HepG2 (cell line): ENCODE data around the gene SAAL1. TPM values are rescaled to one million over a fixed set of nuclear protein-coding genes. Genes with fewer than 3 reads are reported as not detected.
A peak's percentile ranks its signal among the peaks of the same experiment; 100 is the strongest.

Experiments
- SALL2 ChIP-seq: sonication (generic); formaldehyde crosslinking; IDR thresholded peaks from 2 replicates; pipeline ENCODE4 v1.8.1; 2023; ENCODE audit warnings: mild to moderate bottlenecking, missing genetic modification reagents, inconsistent platforms
- ZNF772 ChIP-seq: sonication (generic); formaldehyde crosslinking; IDR thresholded peaks from 2 replicates; pipeline ENCODE4 v1.5.0; 2020; ENCODE audit warnings: mild to moderate bottlenecking, missing genetic modification reagents
- ZNF878 ChIP-seq: sonication (generic); formaldehyde crosslinking; IDR thresholded peaks from 2 replicates; pipeline ENCODE4 v1.8.1; 2023; ENCODE audit warnings: mild to moderate bottlenecking, missing genetic modification reagents, moderate library complexity
- polyA plus RNA-seq, 8 experiments: library from polyadenylated mRNA; depleted of rRNA in 3 of 8; stranded (reverse) in 7 of 8; unstranded in 1 of 8; fragments of >200 nt; fragmentation: Illumina TruSeq in 4 of 8; extraction: Trizol in 4 of 8; gene quantifications; 2 replicates each; pipeline versions ENCODE4 v1.2.1 to v1.2.3, GENCODE V29; 2011 to 2016; ENCODE audit warnings: low read depth in 4 of 8, missing spikeins in 1 of 8, mixed read lengths in 1 of 8; ENCODE audit not compliant: insufficient read depth in 1 of 8
- total RNA-seq, 5 experiments: library from RNA; depleted of rRNA; stranded (reverse); fragments of >200 nt; fragmentation: Illumina TruSeq; extraction: Trizol; gene quantifications; 2 replicates each; pipeline ENCODE4 v1.2.3, GENCODE V29; 2016; ENCODE audit warnings: low read depth in 1 of 5
- TF ChIP-seq, protein P1 (sequence below): sonication (generic); formaldehyde crosslinking; IDR thresholded peaks from 2 replicates; pipeline ENCODE4 v1.9.0; 2021; ENCODE audit warnings: missing genetic modification reagents, mild to moderate bottlenecking, borderline replicate concordance
- TF ChIP-seq, protein P2 (sequence below): sonication (generic); formaldehyde crosslinking; IDR thresholded peaks from 2 replicates; pipeline ENCODE4 v1.4.0; 2020; ENCODE audit warnings: missing genetic modification reagents
- TF ChIP-seq, protein P3 (sequence below): IDR thresholded peaks from 2 replicates; pipeline ENCODE4 v1.4.0; 2020; ENCODE audit warnings: mild to moderate bottlenecking, missing genetic modification reagents
- TF ChIP-seq, protein P4 (sequence below), 2 experiments: fragments of 450-650 bp in 1 of 2; sonication (generic) in 1 of 2; formaldehyde crosslinking in 1 of 2; IDR thresholded peaks; 2 replicates each; pipeline versions ENCODE4 v1.6.1 to v1.8.0; 2016 to 2022; ENCODE audit warnings: antibody characterized with exemption in 1 of 2, mild to moderate bottlenecking in 1 of 2, missing genetic modification reagents in 1 of 2

Gene SAAL1
- total and polyA plus RNA-seq, 2 of the 13 experiments (the other 11 are each of a cell fraction or from before 2014, with no cell fraction given): 16.5 to 46.0 TPM

DNA sequence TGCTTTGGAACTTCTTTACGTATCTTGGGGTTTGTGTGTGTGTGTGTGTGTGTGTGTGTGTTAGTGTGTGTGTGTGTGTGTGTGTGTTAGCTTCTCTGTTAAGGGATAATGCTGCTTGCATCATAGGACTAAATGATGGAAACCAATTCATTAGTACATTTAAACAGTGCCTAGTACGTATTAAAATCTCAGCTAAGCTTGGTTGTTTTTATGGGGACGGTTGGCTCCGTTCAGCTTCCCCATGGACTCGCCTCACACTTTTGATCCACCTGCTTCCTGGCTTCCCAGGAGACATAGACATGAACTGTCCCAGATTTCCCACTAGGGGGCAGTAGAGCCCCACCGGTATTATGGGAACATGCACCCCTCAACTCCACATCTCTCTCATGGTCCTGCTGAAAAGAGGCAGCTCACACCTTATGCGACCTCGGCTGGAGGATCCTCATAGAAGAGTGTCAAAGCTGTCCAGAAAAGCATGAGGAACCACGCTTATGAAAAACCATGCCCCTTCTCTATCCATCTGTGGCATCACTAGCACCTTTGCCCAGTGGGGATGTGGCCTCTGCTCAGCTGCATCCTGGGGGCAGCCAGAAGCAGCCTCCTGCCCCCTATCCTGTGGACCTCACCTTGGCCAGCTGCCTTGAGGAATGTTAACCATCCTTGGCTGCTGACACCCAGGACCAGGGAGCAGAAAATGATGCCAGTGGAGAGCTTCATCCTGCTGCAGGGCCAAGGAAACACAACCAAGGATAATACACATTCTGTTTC, 9.7 kb upstream of the SAAL1 start (continued):
- TF ChIP-seq, protein P1, sequence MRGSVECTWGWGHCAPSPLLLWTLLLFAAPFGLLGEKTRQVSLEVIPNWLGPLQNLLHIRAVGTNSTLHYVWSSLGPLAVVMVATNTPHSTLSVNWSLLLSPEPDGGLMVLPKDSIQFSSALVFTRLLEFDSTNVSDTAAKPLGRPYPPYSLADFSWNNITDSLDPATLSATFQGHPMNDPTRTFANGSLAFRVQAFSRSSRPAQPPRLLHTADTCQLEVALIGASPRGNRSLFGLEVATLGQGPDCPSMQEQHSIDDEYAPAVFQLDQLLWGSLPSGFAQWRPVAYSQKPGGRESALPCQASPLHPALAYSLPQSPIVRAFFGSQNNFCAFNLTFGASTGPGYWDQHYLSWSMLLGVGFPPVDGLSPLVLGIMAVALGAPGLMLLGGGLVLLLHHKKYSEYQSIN (CRISPR knock-in tag): no peak
- no peak for TF ChIP-seq ZNF772
- TF ChIP-seq ZNF878 (CRISPR knock-in tag): no peak
- TF ChIP-seq, protein P2, sequence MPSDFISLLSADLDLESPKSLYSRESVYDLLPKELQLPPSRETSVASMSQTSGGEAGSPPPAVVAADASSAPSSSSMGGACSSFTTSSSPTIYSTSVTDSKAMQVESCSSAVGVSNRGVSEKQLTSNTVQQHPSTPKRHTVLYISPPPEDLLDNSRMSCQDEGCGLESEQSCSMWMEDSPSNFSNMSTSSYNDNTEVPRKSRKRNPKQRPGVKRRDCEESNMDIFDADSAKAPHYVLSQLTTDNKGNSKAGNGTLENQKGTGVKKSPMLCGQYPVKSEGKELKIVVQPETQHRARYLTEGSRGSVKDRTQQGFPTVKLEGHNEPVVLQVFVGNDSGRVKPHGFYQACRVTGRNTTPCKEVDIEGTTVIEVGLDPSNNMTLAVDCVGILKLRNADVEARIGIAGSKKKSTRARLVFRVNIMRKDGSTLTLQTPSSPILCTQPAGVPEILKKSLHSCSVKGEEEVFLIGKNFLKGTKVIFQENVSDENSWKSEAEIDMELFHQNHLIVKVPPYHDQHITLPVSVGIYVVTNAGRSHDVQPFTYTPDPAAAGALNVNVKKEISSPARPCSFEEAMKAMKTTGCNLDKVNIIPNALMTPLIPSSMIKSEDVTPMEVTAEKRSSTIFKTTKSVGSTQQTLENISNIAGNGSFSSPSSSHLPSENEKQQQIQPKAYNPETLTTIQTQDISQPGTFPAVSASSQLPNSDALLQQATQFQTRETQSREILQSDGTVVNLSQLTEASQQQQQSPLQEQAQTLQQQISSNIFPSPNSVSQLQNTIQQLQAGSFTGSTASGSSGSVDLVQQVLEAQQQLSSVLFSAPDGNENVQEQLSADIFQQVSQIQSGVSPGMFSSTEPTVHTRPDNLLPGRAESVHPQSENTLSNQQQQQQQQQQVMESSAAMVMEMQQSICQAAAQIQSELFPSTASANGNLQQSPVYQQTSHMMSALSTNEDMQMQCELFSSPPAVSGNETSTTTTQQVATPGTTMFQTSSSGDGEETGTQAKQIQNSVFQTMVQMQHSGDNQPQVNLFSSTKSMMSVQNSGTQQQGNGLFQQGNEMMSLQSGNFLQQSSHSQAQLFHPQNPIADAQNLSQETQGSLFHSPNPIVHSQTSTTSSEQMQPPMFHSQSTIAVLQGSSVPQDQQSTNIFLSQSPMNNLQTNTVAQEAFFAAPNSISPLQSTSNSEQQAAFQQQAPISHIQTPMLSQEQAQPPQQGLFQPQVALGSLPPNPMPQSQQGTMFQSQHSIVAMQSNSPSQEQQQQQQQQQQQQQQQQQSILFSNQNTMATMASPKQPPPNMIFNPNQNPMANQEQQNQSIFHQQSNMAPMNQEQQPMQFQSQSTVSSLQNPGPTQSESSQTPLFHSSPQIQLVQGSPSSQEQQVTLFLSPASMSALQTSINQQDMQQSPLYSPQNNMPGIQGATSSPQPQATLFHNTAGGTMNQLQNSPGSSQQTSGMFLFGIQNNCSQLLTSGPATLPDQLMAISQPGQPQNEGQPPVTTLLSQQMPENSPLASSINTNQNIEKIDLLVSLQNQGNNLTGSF (CRISPR knock-in tag): no peak
- TF ChIP-seq, protein P3, sequence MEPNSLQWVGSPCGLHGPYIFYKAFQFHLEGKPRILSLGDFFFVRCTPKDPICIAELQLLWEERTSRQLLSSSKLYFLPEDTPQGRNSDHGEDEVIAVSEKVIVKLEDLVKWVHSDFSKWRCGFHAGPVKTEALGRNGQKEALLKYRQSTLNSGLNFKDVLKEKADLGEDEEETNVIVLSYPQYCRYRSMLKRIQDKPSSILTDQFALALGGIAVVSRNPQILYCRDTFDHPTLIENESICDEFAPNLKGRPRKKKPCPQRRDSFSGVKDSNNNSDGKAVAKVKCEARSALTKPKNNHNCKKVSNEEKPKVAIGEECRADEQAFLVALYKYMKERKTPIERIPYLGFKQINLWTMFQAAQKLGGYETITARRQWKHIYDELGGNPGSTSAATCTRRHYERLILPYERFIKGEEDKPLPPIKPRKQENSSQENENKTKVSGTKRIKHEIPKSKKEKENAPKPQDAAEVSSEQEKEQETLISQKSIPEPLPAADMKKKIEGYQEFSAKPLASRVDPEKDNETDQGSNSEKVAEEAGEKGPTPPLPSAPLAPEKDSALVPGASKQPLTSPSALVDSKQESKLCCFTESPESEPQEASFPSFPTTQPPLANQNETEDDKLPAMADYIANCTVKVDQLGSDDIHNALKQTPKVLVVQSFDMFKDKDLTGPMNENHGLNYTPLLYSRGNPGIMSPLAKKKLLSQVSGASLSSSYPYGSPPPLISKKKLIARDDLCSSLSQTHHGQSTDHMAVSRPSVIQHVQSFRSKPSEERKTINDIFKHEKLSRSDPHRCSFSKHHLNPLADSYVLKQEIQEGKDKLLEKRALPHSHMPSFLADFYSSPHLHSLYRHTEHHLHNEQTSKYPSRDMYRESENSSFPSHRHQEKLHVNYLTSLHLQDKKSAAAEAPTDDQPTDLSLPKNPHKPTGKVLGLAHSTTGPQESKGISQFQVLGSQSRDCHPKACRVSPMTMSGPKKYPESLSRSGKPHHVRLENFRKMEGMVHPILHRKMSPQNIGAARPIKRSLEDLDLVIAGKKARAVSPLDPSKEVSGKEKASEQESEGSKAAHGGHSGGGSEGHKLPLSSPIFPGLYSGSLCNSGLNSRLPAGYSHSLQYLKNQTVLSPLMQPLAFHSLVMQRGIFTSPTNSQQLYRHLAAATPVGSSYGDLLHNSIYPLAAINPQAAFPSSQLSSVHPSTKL (CRISPR knock-in tag): 0 out of 2 replicates have a peak, but pooled peaks have one; percentile 14
- 0 out of 2 replicates have a peak, but pooled peaks have one; percentile 32 for TF ChIP-seq SALL2 (CRISPR knock-in tag)
- TF ChIP-seq, protein P4, sequence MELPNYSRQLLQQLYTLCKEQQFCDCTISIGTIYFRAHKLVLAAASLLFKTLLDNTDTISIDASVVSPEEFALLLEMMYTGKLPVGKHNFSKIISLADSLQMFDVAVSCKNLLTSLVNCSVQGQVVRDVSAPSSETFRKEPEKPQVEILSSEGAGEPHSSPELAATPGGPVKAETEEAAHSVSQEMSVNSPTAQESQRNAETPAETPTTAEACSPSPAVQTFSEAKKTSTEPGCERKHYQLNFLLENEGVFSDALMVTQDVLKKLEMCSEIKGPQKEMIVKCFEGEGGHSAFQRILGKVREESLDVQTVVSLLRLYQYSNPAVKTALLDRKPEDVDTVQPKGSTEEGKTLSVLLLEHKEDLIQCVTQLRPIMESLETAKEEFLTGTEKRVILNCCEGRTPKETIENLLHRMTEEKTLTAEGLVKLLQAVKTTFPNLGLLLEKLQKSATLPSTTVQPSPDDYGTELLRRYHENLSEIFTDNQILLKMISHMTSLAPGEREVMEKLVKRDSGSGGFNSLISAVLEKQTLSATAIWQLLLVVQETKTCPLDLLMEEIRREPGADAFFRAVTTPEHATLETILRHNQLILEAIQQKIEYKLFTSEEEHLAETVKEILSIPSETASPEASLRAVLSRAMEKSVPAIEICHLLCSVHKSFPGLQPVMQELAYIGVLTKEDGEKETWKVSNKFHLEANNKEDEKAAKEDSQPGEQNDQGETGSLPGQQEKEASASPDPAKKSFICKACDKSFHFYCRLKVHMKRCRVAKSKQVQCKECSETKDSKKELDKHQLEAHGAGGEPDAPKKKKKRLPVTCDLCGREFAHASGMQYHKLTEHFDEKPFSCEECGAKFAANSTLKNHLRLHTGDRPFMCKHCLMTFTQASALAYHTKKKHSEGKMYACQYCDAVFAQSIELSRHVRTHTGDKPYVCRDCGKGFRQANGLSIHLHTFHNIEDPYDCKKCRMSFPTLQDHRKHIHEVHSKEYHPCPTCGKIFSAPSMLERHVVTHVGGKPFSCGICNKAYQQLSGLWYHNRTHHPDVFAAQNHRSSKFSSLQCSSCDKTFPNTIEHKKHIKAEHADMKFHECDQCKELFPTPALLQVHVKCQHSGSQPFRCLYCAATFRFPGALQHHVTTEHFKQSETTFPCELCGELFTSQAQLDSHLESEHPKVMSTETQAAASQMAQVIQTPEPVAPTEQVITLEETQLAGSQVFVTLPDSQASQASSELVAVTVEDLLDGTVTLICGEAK (IDR thresholded peaks at IDR 0.05): no peak
- TF ChIP-seq, protein P4 (CRISPR knock-in tag; IDR thresholded peaks at IDR 0.05): no peak
